Tibial artery (tissue), 4 donors: ENCODE data around the gene TGFBR3.

ENCODE experiments used
- DNase-seq, 2 donors: peaks; one replicate each; pipeline ENCODE4 v3.0.0-alpha.2; 2019
- H3K27ac ChIP-seq, 2 donors: fragments of 200-600 bp; sonication (generic) in 1 of 2; 1 replicate in 1 of 2; 2 replicates in 1 of 2; pipeline ENCODE4 v1.5.1; 2018 to 2019; ENCODE audit warnings: mild to moderate bottlenecking in 1 of 2
- H3K27me3 ChIP-seq, 2 donors: fragments of 200-600 bp; sonication (generic) in 1 of 2; one replicate each; pipeline versions ENCODE4 v1.5.1 to v1.6.0; 2016 to 2019
- H3K36me3 ChIP-seq, 3 donors: fragments of 200-600 bp; sonication (generic) in 2 of 3; one replicate each; pipeline ENCODE4 v1.5.1; 2016 to 2019; ENCODE audit warnings: mild to moderate bottlenecking in 2 of 3
- H3K4me1 ChIP-seq, 4 donors: fragments of 200-600 bp; sonication (generic) in 2 of 4; 1 replicate in 3 of 4; 2 replicates in 1 of 4; pipeline ENCODE4 v1.5.1; 2016 to 2019
- H3K4me3 ChIP-seq, 2 donors: fragments of 200-600 bp; sonication (generic) in 1 of 2; 1 replicate in 1 of 2; 2 replicates in 1 of 2; pipeline ENCODE4 v1.5.1; 2018 to 2019; ENCODE audit warnings: mild to moderate bottlenecking in 2 of 2
- H3K9me3 ChIP-seq, 3 donors: fragments of 200-600 bp; sonication (generic) in 1 of 3; one replicate each; pipeline ENCODE4 v1.5.1; 2016 to 2019
- intact Hi-C: fragments of 100-400 bp; cut with DNase I; formaldehyde crosslinking; loops from one replicate; pipeline ENCODE4 v1.15.0; 2023; ENCODE audit warnings: low total_unique reads
- TF ChIP-seq, protein P1 (sequence below), 2 experiments: fragments of 200-600 bp in 1 of 2; fragments of 450-650 bp in 1 of 2; IDR thresholded peaks; one replicate each; pipeline ENCODE4 v1.5.1; 2017 to 2019; ENCODE audit warnings: antibody characterized with exemption in 2 of 2, mild to moderate bottlenecking in 1 of 2, moderate library complexity in 1 of 2

The TGFBR3 gene

DNA sequence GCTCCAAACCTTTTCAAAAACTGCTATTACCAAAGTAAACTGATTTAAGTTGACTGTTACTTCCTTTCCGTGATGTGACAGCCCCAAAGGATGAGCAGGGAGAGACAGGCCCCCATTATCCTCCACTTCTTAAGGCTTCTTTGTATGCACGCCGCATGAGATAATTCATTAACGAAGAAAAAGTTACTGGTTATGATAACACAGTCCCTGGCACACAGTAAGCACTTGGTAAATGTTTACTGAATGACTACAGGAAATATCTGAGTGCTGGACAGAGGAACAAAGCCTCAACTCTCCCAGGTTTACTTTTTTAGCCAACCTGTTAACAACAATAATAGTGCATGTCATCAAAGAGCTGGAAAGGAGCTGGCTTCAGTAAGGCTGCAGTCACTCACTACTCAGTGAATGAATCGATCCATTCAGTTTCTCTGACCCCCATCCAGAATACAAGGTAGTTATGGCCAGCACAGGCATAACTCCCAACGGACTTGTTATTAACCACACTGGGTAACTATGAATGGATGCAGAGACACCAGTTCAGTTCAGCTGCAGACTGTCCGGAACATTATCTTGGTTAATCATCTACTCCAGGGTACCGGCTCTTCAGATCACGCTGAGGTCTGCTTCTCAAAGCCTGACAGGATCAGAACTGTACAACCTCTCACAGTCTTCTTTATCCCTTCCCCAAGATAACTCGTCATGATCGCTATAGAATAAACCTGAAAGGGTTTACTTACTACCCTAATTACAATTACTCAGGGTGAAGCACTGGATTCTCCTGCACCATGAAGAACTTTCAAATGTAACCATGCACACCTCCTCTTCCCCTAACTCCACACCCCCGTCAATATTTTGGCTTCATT, 58.3 kb downstream of the TGFBR3 start:
- H3K4me3 ChIP-seq = no peak overlapping the region
- H3K4me1 ChIP-seq = peaks cover 0 to 23% (median 11%) of the 10 kb centered on the region in 4 donors
- no peaks in the 10 kb centered on the region for H3K27me3 ChIP-seq
- H3K9me3 ChIP-seq = no peaks in the 10 kb centered on the region
- no peak overlapping the region for H3K27ac ChIP-seq
- TF ChIP-seq, protein P1, sequence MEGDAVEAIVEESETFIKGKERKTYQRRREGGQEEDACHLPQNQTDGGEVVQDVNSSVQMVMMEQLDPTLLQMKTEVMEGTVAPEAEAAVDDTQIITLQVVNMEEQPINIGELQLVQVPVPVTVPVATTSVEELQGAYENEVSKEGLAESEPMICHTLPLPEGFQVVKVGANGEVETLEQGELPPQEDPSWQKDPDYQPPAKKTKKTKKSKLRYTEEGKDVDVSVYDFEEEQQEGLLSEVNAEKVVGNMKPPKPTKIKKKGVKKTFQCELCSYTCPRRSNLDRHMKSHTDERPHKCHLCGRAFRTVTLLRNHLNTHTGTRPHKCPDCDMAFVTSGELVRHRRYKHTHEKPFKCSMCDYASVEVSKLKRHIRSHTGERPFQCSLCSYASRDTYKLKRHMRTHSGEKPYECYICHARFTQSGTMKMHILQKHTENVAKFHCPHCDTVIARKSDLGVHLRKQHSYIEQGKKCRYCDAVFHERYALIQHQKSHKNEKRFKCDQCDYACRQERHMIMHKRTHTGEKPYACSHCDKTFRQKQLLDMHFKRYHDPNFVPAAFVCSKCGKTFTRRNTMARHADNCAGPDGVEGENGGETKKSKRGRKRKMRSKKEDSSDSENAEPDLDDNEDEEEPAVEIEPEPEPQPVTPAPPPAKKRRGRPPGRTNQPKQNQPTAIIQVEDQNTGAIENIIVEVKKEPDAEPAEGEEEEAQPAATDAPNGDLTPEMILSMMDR (IDR thresholded peaks at IDR 0.05) = no peak
- no peak for DNase-seq
- no peaks in the 10 kb centered on the region for H3K36me3 ChIP-seq
- intact Hi-C loops = no loop called here

DNA sequence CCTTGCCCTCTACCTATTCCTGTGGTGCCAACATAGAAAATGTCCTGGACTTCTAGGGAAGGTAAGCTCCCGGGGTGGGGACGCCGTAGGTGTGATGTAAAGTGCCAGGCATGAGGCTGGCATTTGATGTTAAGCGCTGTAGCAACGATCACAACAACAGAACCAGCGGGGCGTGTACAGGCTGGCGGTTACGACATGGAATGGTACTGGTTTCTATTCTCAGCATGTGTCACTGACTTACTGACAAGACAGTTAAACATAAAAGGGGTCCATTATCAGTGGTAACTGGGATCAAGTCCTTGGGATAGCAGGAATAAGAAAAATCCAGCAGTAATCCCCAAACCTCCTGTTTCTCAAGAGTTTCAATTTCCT, 58.9 kb downstream of the TGFBR3 start:
- TF ChIP-seq, protein P1 (IDR thresholded peaks at IDR 0.05) = no peak
- Histone ChIP-seq H3K27me3 (no peaks in the 10 kb centered on the region), H3K4me1 (peaks cover 0 to 23% (median 11%) of the 10 kb centered on the region in 4 donors), H3K27ac (no peak overlapping the region), H3K36me3 (no peaks in the 10 kb centered on the region), H3K9me3 (no peaks in the 10 kb centered on the region), H3K4me3 (no peak overlapping the region)
- intact Hi-C loops = no loop called here
- no peak for DNase-seq

DNA sequence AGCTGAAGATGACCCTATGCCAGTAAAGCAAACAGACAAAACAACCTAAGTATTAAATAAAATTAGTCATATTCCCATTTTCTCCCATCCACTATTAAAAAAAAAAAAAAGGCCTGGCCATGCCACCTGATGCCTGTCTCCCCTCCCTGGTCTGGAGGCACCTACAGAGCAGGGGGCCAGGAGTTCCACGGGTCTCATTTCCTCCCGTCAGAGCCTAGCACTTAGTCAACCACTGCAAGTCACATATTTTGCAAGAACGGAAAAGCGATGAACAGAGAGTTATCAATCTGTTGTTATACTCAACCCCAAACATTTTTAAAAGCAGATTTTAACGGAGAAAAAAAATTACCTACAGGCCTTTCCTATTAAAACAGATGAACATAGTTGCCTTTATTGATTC, 59.3 kb downstream of the TGFBR3 start:
- Histone ChIP-seq H3K4me3 (no peak overlapping the region), H3K36me3 (no peaks in the 10 kb centered on the region), H3K4me1 (peaks cover 0 to 23% (median 11%) of the 10 kb centered on the region in 4 donors), H3K27me3 (no peaks in the 10 kb centered on the region), H3K27ac (no peak overlapping the region), H3K9me3 (no peaks in the 10 kb centered on the region)
- no peak for DNase-seq
- intact Hi-C loops = no loop called here
- TF ChIP-seq, protein P1 (IDR thresholded peaks at IDR 0.05) = no peak

DNA sequence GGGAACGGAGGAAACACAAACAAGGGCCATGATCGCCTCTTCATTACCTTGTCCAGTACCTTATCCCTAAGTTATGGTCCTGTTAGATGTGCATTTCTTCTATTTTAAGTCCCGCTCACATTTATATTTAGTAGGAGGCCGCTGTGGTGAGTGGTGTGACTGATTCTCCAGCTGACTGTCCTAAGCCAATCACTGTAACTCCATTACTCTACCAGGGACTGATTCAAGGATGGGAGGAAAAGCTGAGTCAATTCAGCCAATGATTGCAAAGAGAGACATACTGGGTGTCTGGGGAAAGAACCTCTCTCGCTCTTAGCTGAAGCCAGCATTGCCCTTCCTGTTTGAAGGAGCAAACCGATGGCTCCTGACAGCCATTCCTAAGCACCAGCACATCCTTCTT, 59.7 kb downstream of the TGFBR3 start:
- peaks cover 0 to 23% (median 9%) of the 10 kb centered on the region in 4 donors for H3K4me1 ChIP-seq
- TF ChIP-seq, protein P1 (IDR thresholded peaks at IDR 0.05) = no peak
- no peaks in the 10 kb centered on the region for H3K9me3 ChIP-seq
- no peak overlapping the region for H3K4me3 ChIP-seq
- no peak overlapping the region for H3K27ac ChIP-seq
- H3K27me3 ChIP-seq = no peaks in the 10 kb centered on the region
- no peaks in the 10 kb centered on the region for H3K36me3 ChIP-seq
- intact Hi-C loops = no loop called here
- DNase-seq = no peak

DNA sequence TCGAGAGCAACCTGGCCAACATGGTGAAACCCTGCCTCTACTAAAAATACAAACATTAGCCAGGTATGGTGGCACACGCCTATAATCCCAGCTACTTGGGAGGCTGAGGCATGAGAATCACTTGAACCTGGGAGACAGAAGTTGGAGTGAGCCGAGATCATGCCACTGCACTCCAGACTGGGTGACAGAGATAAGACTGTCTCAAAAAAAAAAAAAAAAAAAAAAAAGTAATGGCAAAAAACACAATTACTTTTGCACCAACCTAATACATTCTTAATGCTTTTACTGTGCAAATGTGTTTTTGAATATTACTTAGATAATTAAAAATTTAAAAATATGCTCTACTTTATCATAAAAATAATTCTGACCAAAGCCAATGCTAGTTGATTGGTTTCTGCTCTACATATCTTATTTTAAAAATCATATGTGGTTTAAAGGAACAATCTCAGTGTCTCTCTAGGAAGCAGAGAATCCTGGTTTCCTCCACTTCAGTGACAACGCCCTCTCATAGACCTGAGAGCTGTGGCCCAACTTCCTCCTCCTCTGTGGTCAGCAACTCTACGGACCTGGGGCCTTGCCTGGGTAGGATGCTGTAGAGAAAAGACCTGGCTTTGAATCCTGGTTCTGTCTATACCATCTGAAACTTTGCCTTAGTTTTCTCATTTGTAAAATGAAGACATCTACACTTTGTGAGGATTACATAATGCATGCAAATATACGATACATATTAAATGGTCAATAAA, 64.7 kb downstream of the TGFBR3 start:
- H3K4me3 ChIP-seq = no peak overlapping the region
- H3K9me3 ChIP-seq = no peaks in the 10 kb centered on the region
- no peaks in the 10 kb centered on the region for H3K27me3 ChIP-seq
- H3K36me3 ChIP-seq = no peaks in the 10 kb centered on the region
- no peak overlapping the region for H3K27ac ChIP-seq
- H3K4me1 ChIP-seq = peaks cover 0 to 25% (median 2%) of the 10 kb centered on the region in 4 donors
- DNase-seq = no peak
- TF ChIP-seq, protein P1 (IDR thresholded peaks at IDR 0.05) = no peak
- intact Hi-C loops = no loop called here
